ENCODE measurements around the gene OGN. TPM values are rescaled to one million over a fixed set of nuclear protein-coding genes. Genes with fewer than 3 reads are reported as not detected.
"Not testable (repeated sequence)": the region's sequence is repeated elsewhere in the genome, so short reads cannot be mapped to it uniquely, and the experiment has no call there.

Gene OGN
- not detected for total RNA-seq

- ChIA-PET CTCF (no interaction called here), POLR2A (no interaction called here)
Measured at GRCh38 chr9:92404042-92404836, at the start of gene OGN. Gene OGN, minus strand, starts transcription at chr9:92404578. Its CDS starts 1,171 bp downstream, at chr9:92403407.

- POLR2A ChIA-PET: no interaction called here
- CTCF ChIA-PET: no interaction called here
Measured at GRCh38 chr9:92446536-92446935, 42.2 kb upstream of the OGN start.

- CTCF ChIA-PET: no interaction called here
- POLR2A ChIA-PET: no interaction called here
Measured at GRCh38 chr9:92444841-92445240, 40.5 kb upstream of the OGN start.

- POLR2A ChIA-PET: no interaction called here
- CTCF ChIA-PET: interaction anchor here (0.6 kb wide), 1 partner anchor 310 kb away, joined by 3 read pairs; no protein-coding TSS in a partner anchor
Measured at GRCh38 chr9:92440751-92441046, 36.3 kb upstream of the OGN start.

GRCh38 chr9:92439921-92440750, 35.8 kb upstream of the OGN start:
- CTCF ChIA-PET: interaction anchor here (0.6 kb wide), 1 partner anchor 311 kb away, joined by 3 read pairs; no protein-coding TSS in a partner anchor
- POLR2A ChIA-PET: interaction anchor here (0.6 kb wide), 1 partner anchor 227 kb away, joined by 3 read pairs; no protein-coding TSS in a partner anchor

- CTCF ChIA-PET: no interaction called here
- POLR2A ChIA-PET: interaction anchor here (0.5 kb wide), 1 partner anchor 40 kb away, joined by 5 read pairs; no protein-coding TSS in a partner anchor
Measured at GRCh38 chr9:92438900-92439526, 34.6 kb upstream of the OGN start.

GRCh38 chr9:92435263-92435662, 30.9 kb upstream of the OGN start:
- POLR2A ChIA-PET: no interaction called here
- CTCF ChIA-PET: no interaction called here

- POLR2A ChIA-PET: no interaction called here
- CTCF ChIA-PET: no interaction called here
Measured at GRCh38 chr9:92432972-92433548, 28.7 kb upstream of the OGN start.

GRCh38 chr9:92432350-92432749, 28.0 kb upstream of the OGN start:
- ChIA-PET POLR2A (no interaction called here), CTCF (no interaction called here)

- CTCF ChIA-PET: no interaction called here
- POLR2A ChIA-PET: no interaction called here
Measured at GRCh38 chr9:92429836-92430235, 25.5 kb upstream of the OGN start.

GRCh38 chr9:92426501-92427145, 22.2 kb upstream of the OGN start:
- CTCF ChIA-PET: no interaction called here

GRCh38 chr9:92425474-92425873, 21.1 kb upstream of the OGN start:
- ChIA-PET POLR2A (no interaction called here), CTCF (no interaction called here)

More at GRCh38 chr9:92426501-92427145, 22.2 kb upstream of the OGN start:
- POLR2A ChIA-PET: no interaction called here

- ChIA-PET POLR2A (no interaction called here), CTCF (no interaction called here)
Measured at GRCh38 chr9:92424340-92424739, 20.0 kb upstream of the OGN start, which contains the start of gene OMD. Gene OMD, minus strand, starts transcription at chr9:92424471. Its CDS starts 6,913 bp downstream, at chr9:92417558.

- ChIA-PET CTCF (no interaction called here), POLR2A (no interaction called here)
Measured at GRCh38 chr9:92423612-92424011, 19.2 kb upstream of the OGN start.

- CTCF ChIA-PET: no interaction called here
- POLR2A ChIA-PET: no interaction called here
Measured at GRCh38 chr9:92422611-92423338, 18.4 kb upstream of the OGN start.

- POLR2A ChIA-PET: no interaction called here
- CTCF ChIA-PET: no interaction called here
Measured at GRCh38 chr9:92414566-92414965, 10.2 kb upstream of the OGN start.

GRCh38 chr9:92411157-92411556, 6.8 kb upstream of the OGN start:
- POLR2A ChIA-PET, CTCF ChIA-PET: not testable (repeated sequence)

GRCh38 chr9:92408747-92409478, 4.5 kb upstream of the OGN start:
- CTCF ChIA-PET: interaction anchor here (0.6 kb wide), 1 partner anchor 349 kb away, joined by 3 read pairs; no protein-coding TSS in a partner anchor
- POLR2A ChIA-PET: interaction anchor here (0.5 kb wide), 1 partner anchor 97 kb away, joined by 5 read pairs; no protein-coding TSS in a partner anchor

All from activated CD8-positive, alpha-beta memory T cell treated with anti-CD3 and anti-CD28 coated beads for 36 hours (primary cell).